Hematopoietic multipotent progenitor cell treated with erythropoietin and hydrocortisone succinate and interleukin-3 and kit ligand, for 17 days (in vitro differentiated cells): ENCODE measurements around the gene PLEKHA3.
"Not testable (repeated sequence)": the region's sequence is repeated elsewhere in the genome, so short reads cannot be mapped to it uniquely, and the experiment has no call there.

Experiments
- DNase-seq: peaks from one replicate; pipeline ENCODE4 v3.0.0-alpha.2; 2015; ENCODE audit warnings: low spot score

The PLEKHA3 gene

DNA sequence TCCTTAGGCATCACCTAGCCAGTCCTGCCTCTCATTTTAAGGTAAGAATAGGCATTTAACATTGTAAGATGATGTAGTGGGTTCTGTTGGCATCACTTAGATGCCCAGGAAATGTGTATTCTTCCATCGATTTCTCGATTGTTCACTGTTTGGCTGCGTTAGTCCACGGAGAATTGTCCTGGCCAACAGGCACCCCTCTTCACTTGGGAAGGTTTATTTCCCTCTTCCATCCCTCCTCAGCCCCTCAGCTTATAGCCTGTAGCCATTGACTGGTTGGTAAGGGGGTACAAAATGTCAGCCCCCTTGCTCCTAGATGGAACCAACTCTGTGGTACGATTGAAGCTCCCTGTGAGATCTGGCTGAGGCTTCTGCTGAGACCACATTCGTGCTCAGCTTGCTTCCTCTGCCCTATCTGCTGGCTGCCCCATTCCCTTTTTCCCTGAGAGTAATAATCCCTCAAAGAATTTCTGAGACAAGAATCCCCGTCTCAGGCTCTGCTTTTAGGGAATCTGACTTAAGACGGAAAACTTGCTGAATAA is 43.4 kb downstream of the PLEKHA3 start:
- DNase-seq, result peak; percentile 10

DNA sequence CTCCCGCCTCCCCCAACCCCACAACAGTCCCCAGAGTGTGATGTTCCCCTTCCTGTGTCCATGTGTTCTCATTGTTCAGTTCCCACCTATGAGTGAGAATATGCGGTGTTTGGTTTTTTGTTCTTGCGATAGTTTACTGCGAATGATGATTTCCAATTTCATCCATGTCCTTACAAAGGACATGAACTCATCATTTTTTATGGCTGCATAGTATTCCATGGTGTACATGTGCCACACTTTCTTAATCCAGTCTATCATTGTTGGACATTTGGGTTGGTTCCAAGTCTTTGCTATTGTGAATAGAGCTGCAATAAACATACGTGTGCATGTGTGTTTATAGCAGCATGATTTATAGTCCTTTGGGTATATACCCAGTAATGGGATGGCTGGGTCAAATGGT is 44.8 kb downstream of the PLEKHA3 start:
- not testable (repeated sequence) for DNase-seq

DNA sequence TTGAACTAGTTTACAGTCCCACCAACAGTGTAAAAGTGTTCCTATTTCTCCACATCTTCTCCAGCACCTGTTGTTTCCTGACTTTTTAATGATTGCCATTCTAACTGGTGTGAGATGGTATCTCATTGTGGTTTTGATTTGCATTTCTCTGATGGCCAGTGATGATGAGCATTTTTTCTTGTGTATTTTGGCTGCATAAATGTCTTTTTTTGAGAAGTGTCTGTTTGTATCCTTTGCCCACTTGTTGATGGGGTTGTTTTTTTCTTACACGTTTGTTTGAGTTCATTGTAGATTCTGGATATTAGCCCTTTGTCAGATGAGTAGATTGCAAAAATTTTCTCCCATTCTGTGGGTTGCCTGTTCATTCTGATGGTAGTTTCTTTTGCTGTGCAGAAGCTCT is 45.2 kb downstream of the PLEKHA3 start:
- not testable (repeated sequence) for DNase-seq

DNA sequence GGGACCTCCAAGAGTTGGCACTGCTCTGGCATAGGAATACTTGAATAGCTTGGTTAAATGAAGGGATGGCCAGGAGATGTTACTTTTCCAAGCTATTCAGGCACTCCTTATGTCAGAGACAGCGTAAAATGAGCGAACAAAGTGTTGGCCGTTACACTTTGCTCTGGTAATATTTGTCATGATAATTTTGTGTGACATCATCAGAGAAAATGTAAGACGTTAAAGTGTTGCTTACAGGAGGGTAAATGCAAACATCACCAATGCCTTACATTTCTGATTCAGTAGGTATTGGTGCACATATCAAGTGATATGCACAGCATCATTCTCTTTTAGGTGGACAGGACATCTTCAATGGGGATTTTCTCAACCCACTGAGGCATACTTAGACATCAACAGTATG is 46.0 kb downstream of the PLEKHA3 start:
- DNase-seq, result no peak

GRCh38 chr2:178527592-178527991 is 47.3 kb downstream of the PLEKHA3 start:
- no peak for DNase-seq

- no peak for DNase-seq
These were observed 48.4 kb downstream of the PLEKHA3 start for GRCh38 chr2:178528647-178529046.

DNA sequence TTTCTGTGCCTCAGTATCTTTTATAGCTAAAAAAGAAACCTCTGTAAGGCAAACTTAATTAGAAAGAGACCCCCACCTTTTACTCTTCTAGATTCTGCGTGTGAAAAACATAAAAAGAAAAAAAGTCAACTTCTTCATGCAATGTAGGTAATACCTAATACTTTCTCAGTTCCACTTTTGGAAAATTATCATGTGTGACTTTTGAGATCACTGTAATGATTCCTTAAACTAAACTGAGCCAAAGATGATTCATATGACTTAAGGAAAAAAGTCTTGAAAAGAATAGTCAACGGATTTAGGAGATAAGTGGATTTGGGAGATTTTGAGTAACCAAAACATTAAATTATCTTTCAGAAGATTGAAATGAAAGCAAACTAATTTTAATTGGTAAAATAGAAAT is 48.9 kb downstream of the PLEKHA3 start:
- DNase-seq, result no peak

GRCh38 chr2:178530131-178530530 is 49.9 kb downstream of the PLEKHA3 start:
- DNase-seq, result no peak

GRCh38 chr2:178530625-178531142 is 50.4 kb downstream of the PLEKHA3 start:
- DNase-seq, result no peak

GRCh38 chr2:178531168-178531567 is 50.9 kb downstream of the PLEKHA3 start:
- no peak for DNase-seq

DNA sequence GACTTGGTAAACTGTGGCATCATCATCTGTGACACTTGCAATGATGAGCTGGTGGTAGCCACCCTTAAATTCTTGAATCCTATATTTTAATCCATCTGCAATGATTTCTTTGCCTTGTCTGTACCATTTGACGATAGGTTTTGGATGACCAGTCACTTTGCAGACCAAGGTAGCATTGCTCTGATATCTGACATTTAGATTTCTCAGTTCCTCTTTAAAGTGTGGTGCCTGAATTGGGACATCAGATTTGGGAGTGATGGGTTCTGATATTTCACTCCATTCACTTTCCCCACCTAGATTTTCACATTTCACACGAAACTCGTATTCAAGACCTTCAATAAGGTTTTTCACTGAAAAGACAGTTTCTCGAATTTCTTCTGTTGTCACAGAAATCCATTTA is 55.8 kb downstream of the PLEKHA3 start:
- DNase-seq, result no peak

DNA sequence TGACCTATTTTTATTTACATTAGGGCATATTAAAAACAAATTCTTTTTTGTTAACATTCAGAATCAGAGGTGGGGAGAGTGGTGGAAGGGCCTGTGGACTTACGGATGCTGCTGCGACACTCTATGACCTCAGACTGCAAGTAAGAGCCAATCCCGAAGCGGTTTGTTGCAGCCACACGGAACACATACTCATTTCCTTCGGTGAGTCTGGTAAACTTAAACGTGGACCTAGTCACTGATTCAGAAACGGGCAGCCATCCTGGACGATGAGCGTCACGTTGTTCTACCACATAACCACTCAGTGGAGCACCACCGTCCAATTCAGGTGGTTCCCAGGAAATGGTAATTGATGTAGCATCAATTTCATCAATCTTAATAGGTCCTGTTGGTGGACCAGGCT is 61.9 kb downstream of the PLEKHA3 start:
- DNase-seq, result no peak

DNA sequence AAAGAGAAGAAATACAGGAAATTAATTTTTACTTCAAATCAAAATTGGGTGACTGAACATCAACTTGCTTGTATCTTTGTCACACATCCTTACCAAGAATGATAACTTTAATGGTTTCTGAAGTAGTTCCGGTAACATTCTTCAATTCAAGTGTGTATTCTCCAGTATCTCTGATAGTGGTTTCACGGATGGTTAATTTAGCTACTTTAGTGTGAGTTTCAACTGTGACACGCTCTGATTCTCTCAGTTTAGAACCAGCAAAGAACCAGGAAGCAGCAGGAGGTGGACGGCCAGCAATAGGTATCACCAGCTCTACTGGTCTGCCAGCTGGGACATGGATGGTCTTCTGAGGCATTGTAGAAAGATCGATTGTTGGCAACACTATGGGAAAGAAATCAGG is 62.3 kb downstream of the PLEKHA3 start:
- no peak for DNase-seq

- no peak for DNase-seq
These were observed 70.1 kb downstream of the PLEKHA3 start for GRCh38 chr2:178550352-178550751.

GRCh38 chr2:178553047-178553446 is 72.8 kb downstream of the PLEKHA3 start:
- DNase-seq, result no peak
